Cardiac muscle cell (in vitro differentiated cells and primary cell): ENCODE data around the gene USH1G. TPM values are rescaled to one million over a fixed set of nuclear protein-coding genes. Genes with fewer than 3 reads are reported as not detected.

Experiments
- DNase-seq, 2 donors: peaks; one replicate each; pipeline versions ENCODE4 v3.0.0 to v3.0.0-alpha.2; 2010 to 2017; ENCODE audit warnings: low read depth in 1 of 2, low spot score in 1 of 2
- H3K27ac ChIP-seq: fragments of 200-600 bp; sonication (generic); 2 replicates; pipeline ENCODE4 v1.5.1; 2016
- H3K27me3 ChIP-seq: fragments of 200-600 bp; sonication (generic); 2 replicates; pipeline ENCODE4 v1.6.0; 2016; ENCODE audit warnings: control low read depth
- H3K36me3 ChIP-seq: fragments of 200-600 bp; sonication (generic); 2 replicates; pipeline ENCODE4 v1.5.1; 2016; ENCODE audit warnings: control low read depth
- H3K4me1 ChIP-seq: fragments of 200-600 bp; sonication (generic); 2 replicates; pipeline ENCODE4 v1.8.1; 2017; ENCODE audit warnings: low read depth, mild to moderate bottlenecking, mixed run types
- H3K4me3 ChIP-seq: fragments of 200-600 bp; sonication (generic); 2 replicates; pipeline ENCODE4 v1.5.1; 2016; ENCODE audit warnings: mild to moderate bottlenecking
- H3K9me3 ChIP-seq: fragments of 200-600 bp; sonication (generic); 2 replicates; pipeline ENCODE4 v1.5.1; 2017; ENCODE audit warnings: low read depth, mild to moderate bottlenecking, control low read depth
- CTCF ChIP-seq: IDR thresholded peaks from 2 replicates; pipeline ENCODE4 v1.5.1; 2012; ENCODE audit warnings: low read depth, mild to moderate bottlenecking, low read length
- polyA plus RNA-seq: library from polyadenylated mRNA; unstranded; fragments of >200 nt; fragmentation: Nextera tagmentation; extraction: Ambion mirVana; gene quantifications from 2 replicates; pipeline ENCODE4 v1.2.1, GENCODE V29; 2016
- total RNA-seq: library from RNA; depleted of rRNA; stranded (reverse); fragments of >200 nt; gene quantifications from 2 replicates; pipeline ENCODE4 v1.2.3, GENCODE V29; 2016

USH1G gene
- total and polyA plus RNA-seq, 2 experiments from 2014 or later: 1.9 to 4.0 TPM

GRCh38 chr17:74951065-74951464 lies 28.0 kb upstream of the USH1G start:
- Histone ChIP-seq H3K4me1 (no peaks in the 10 kb centered on the region), H3K9me3 (no peaks in the 10 kb centered on the region), H3K4me3 (no peak overlapping the region), H3K27me3 (peaks cover 47% of the 10 kb centered on the region), H3K27ac (no peak overlapping the region), H3K36me3 (no peaks in the 10 kb centered on the region)
- no peak for TF ChIP-seq CTCF
- DNase-seq: no peak

- peaks cover 50% of the 10 kb centered on the region for H3K27me3 ChIP-seq
- DNase-seq: no peak
- H3K9me3 ChIP-seq: no peaks in the 10 kb centered on the region
These were observed 27.2 kb upstream of the USH1G start for GRCh38 chr17:74950207-74950606.

GRCh38 chr17:74949455-74950115 lies 26.5 kb upstream of the USH1G start:
- H3K27ac ChIP-seq: no peak overlapping the region
- H3K27me3 ChIP-seq: peaks cover 55% of the 10 kb centered on the region
- H3K4me3 ChIP-seq: no peak overlapping the region
- no peaks in the 10 kb centered on the region for H3K4me1 ChIP-seq
- no peaks in the 10 kb centered on the region for H3K36me3 ChIP-seq
- no peak for TF ChIP-seq CTCF
- no peaks in the 10 kb centered on the region for H3K9me3 ChIP-seq
- no peak for DNase-seq

More at GRCh38 chr17:74950207-74950606, 27.2 kb upstream of the USH1G start:
- H3K4me3 ChIP-seq: no peak overlapping the region
- no peaks in the 10 kb centered on the region for H3K4me1 ChIP-seq
- no peak overlapping the region for H3K27ac ChIP-seq
- H3K36me3 ChIP-seq: no peaks in the 10 kb centered on the region
- no peak for TF ChIP-seq CTCF

GRCh38 chr17:74947041-74947754 lies 24.1 kb upstream of the USH1G start:
- Histone ChIP-seq H3K9me3 (no peaks in the 10 kb centered on the region), H3K27ac (no peak overlapping the region), H3K4me1 (no peaks in the 10 kb centered on the region), H3K4me3 (no peak overlapping the region), H3K36me3 (no peaks in the 10 kb centered on the region), H3K27me3 (peaks cover 75% of the 10 kb centered on the region)
- no peak for TF ChIP-seq CTCF
- no peak for DNase-seq

- Histone ChIP-seq H3K4me1 (no peaks in the 10 kb centered on the region), H3K27me3 (peaks cover 75% of the 10 kb centered on the region), H3K4me3 (no peak overlapping the region), H3K27ac (no peak overlapping the region), H3K9me3 (no peaks in the 10 kb centered on the region), H3K36me3 (no peaks in the 10 kb centered on the region)
- no peak for DNase-seq
- TF ChIP-seq CTCF: no peak
These were observed 23.6 kb upstream of the USH1G start for GRCh38 chr17:74946641-74947040.
